HCT116 (cell line): ENCODE results near the gene TNFSF13. TPM values are rescaled to one million over a fixed set of nuclear protein-coding genes. Genes with fewer than 3 reads are reported as not detected.

Source experiments
- ATAC-seq: fragments of 200-7000 bp; cut with Tn5 transposase; 2 replicates; pipeline ENCODE4 v1.9.1; 2020; ENCODE audit warnings: mild to moderate bottlenecking, moderate library complexity
- BruUV-seq: library from RNA; stranded (reverse); fragments of 400-500 nt; replicated peaks from 2 replicates; lab custom pipeline; 2021; lab: Mats Ljungman, UMichigan
- CTCF ChIA-PET: fragments of 300-600 bp; sonication (Branson Sonifier 250); formaldehyde crosslinking; loops from one replicate; lab custom pipeline; 2021; ENCODE audit warnings: antibody characterized with exemption; lab: Charles Lee
- POLR2A ChIA-PET: fragments of 300-600, 350-600 bp; sonication (Branson Sonifier 250); formaldehyde crosslinking; loops from one replicate; lab custom pipeline; 2021; ENCODE audit warnings: antibody characterized with exemption; lab: Charles Lee
- RAD21 ChIA-PET, 2 experiments: fragments of 300-600 bp; sonication (Branson Sonifier 250); formaldehyde crosslinking; loops; one replicate each; lab custom pipeline; 2023; ENCODE audit warnings: low total read pairs in 2 of 2; ENCODE audit not compliant: uncharacterized antibody in 2 of 2, unreplicated experiment in 2 of 2, low non-redundant PET in 1 of 2; lab: Charles Lee
- DNase-seq: peaks from one replicate; pipeline ENCODE4 v3.0.0-alpha.2; 2010; ENCODE audit warnings: low read depth, low spot score
- H2AFZ ChIP-seq: fragments of 200-600 bp; shearing (Covaris generic), sonication (generic); 2 replicates; pipeline ENCODE4 v1.6.1; 2017; ENCODE audit warnings: low read depth, mixed run types, mixed read lengths, antibody characterized with exemption, low read length; ENCODE audit not compliant: poor library complexity, severe bottlenecking
- H3K27ac ChIP-seq: 2 replicates; pipeline ENCODE4 v1.5.1; 2012; ENCODE audit warnings: low read depth, low read length
- H3K27me3 ChIP-seq: fragments of 200-600 bp; sonication (generic); 2 replicates; pipeline ENCODE4 v1.6.1; 2016; ENCODE audit warnings: mixed run types, low read length, mixed read lengths; ENCODE audit not compliant: insufficient read depth
- H3K36me3 ChIP-seq, 2 experiments: fragments of 200-500 bp in 1 of 2; fragments of 200-600 bp in 1 of 2; sonication (Bioruptor generic) in 1 of 2; sonication (generic) in 1 of 2; 2 replicates each; pipeline versions ENCODE4 v1.5.1 to v1.6.1; 2014 to 2016; ENCODE audit warnings: low read length in 2 of 2, inconsistent platforms in 1 of 2, mixed read lengths in 1 of 2, mixed run types in 1 of 2; ENCODE audit not compliant: insufficient read depth in 2 of 2, control insufficient read depth in 1 of 2
- H3K4me1 ChIP-seq, 2 experiments: fragments of 200-600 bp in 1 of 2; sonication (generic) in 1 of 2; 2 replicates each; pipeline versions ENCODE4 v1.5.1 to v1.6.1; 2012 to 2017; ENCODE audit warnings: low read length in 2 of 2, inconsistent platforms in 1 of 2, mild to moderate bottlenecking in 1 of 2, mixed read lengths in 1 of 2, mixed run types in 1 of 2, moderate library complexity in 1 of 2; ENCODE audit not compliant: insufficient read depth in 2 of 2, control insufficient read depth in 1 of 2
- H3K4me2 ChIP-seq: fragments of 200-600 bp; sonication (generic); 2 replicates; pipeline ENCODE4 v1.6.1; 2017; ENCODE audit warnings: mixed run types, low read length, mixed read lengths
- H3K4me3 ChIP-seq, 2 experiments: fragments of 200-600 bp in 1 of 2; sonication (generic) in 1 of 2; replicated peaks in 1 of 2; 2 replicates each; pipeline ENCODE4 v1.5.1; 2011 to 2016; ENCODE audit warnings: low read length in 2 of 2, control low read depth in 1 of 2, low read depth in 1 of 2, mild to moderate bottlenecking in 1 of 2, mixed read lengths in 1 of 2, mixed run types in 1 of 2
- H3K79me2 ChIP-seq: fragments of 200-600 bp; sonication (generic); 2 replicates; pipeline ENCODE4 v1.6.1; 2017; ENCODE audit warnings: mild to moderate bottlenecking, mixed run types, low read length, moderate library complexity, mixed read lengths; ENCODE audit not compliant: insufficient read depth
- H3K9ac ChIP-seq: fragments of 200-600 bp; sonication (generic); 2 replicates; pipeline ENCODE4 v1.6.1; 2016; ENCODE audit warnings: low read length, mixed read lengths
- H3K9me2 ChIP-seq: fragments of 200-600 bp; sonication (generic), shearing (Covaris generic); 2 replicates; pipeline ENCODE4 v1.6.1; 2017; ENCODE audit warnings: mixed run types, mild to moderate bottlenecking, moderate library complexity; ENCODE audit not compliant: insufficient read depth
- H3K9me3 ChIP-seq, 2 experiments: fragments of 200-500 bp in 1 of 2; fragments of 200-600 bp in 1 of 2; sonication (Bioruptor generic) in 1 of 2; sonication (generic) in 1 of 2; 2 replicates each; pipeline ENCODE4 v1.6.1; 2014 to 2017; ENCODE audit warnings: low read length in 2 of 2, mixed read lengths in 2 of 2, inconsistent platforms in 1 of 2, low read depth in 1 of 2, mild to moderate bottlenecking in 1 of 2, mixed run types in 1 of 2, moderate library complexity in 1 of 2; ENCODE audit not compliant: control insufficient read depth in 1 of 2, insufficient read depth in 1 of 2
- H4K20me1 ChIP-seq: fragments of 200-600 bp; sonication (generic), shearing (Covaris generic); 2 replicates; pipeline ENCODE4 v1.6.1; 2017; ENCODE audit warnings: mixed run types, mild to moderate bottlenecking, moderate library complexity; ENCODE audit not compliant: insufficient read depth
- CBX3 ChIP-seq: IDR thresholded peaks from 2 replicates; pipeline ENCODE4 v1.6.1; 2012; ENCODE audit warnings: low read depth
- ELF1 ChIP-seq: IDR thresholded peaks from 2 replicates; pipeline ENCODE4 v1.6.1; 2012; ENCODE audit warnings: low read depth, borderline replicate concordance
- EZH2phosphoT487 ChIP-seq: fragments of 200-600 bp; IDR thresholded peaks from 2 replicates; pipeline ENCODE4 v1.6.1; 2018; ENCODE audit warnings: antibody characterized with exemption, borderline replicate concordance
- MAX ChIP-seq: IDR thresholded peaks from 2 replicates; pipeline ENCODE4 v1.6.1; 2012
- RAD21 ChIP-seq: IDR thresholded peaks from 2 replicates; pipeline ENCODE4 v1.6.1; 2012; ENCODE audit warnings: low read depth, mild to moderate bottlenecking
- REST ChIP-seq: IDR thresholded peaks from 2 replicates; pipeline ENCODE4 v1.6.1; 2012; ENCODE audit warnings: low read depth
- YY1 ChIP-seq: IDR thresholded peaks from 2 replicates; pipeline ENCODE4 v1.6.1; 2011; ENCODE audit warnings: low read length, low read depth, moderate library complexity, mild to moderate bottlenecking; ENCODE audit not compliant: insufficient replicate concordance; ENCODE audit errors: extremely low read depth
- intact Hi-C: fragments of 100-400 bp; cut with micrococcal nuclease; formaldehyde crosslinking; loops from 2 replicates; pipeline ENCODE4 v1.10.0; 2022
- total RNA-seq: library from RNA; stranded (reverse); gene quantifications from one replicate; pipeline ENCODE4 v1.2.1, GENCODE V29; 2021; ENCODE audit not compliant: unreplicated experiment

TNFSF13 gene
- total RNA-seq, 1 experiment from 2014 or later: 0.71 TPM

- ChIA-PET POLR2A (no interaction called here), RAD21 (no interaction called here), CTCF (no interaction called here)
- Histone ChIP-seq H3K27me3 (no peaks in the 10 kb centered on the region), H3K4me1 (peaks cover 25 to 47% of the 10 kb centered on the region in 2 experiments), H3K9ac (peak overlapping the region; percentile 18; the same call in 1 of the 2 replicates), H3K9me2 (no peaks in the 10 kb centered on the region), H3K9me3 (no peaks in the 10 kb centered on the region), H3K4me2 (peak overlapping the region; percentile 52), H4K20me1 (no peaks in the 10 kb centered on the region), H3K36me3 (no peaks in the 10 kb centered on the region), H2AFZ (no peak overlapping the region), H3K27ac (peak overlapping the region; percentile 86; the same call in 1 of the 2 replicates), H3K4me3 (no peak overlapping the region), H3K79me2 (peaks cover 15% of the 10 kb centered on the region)
- BruUV-seq: no TSS peak
- DNase-seq (no peak), ATAC-seq (no peak)
- intact Hi-C loops: no loop called here
- TF ChIP-seq MAX (no peak), EZH2phosphoT487 (no peak), YY1 (no peak), CBX3 (no peak), REST (no peak), ELF1 (no peak), RAD21 (no peak)
These were observed 591 bp upstream of the TNFSF13 start for GRCh38 chr17:7557775-7558543.
